Skeletal muscle tissue (tissue), 4 donors: ENCODE results near the gene PXMP2. TPM values are rescaled to one million over a fixed set of nuclear protein-coding genes. Genes with fewer than 3 reads are reported as not detected.
A peak's percentile ranks its signal among the peaks of the same experiment; 100 is the strongest.

ENCODE experiments used
- H3K27ac ChIP-seq: one replicate; pipeline ENCODE4 v1.7.0; 2013; ENCODE audit warnings: mild to moderate bottlenecking, low read depth, low read length, inconsistent platforms
- H3K27me3 ChIP-seq, 3 donors: one replicate each; pipeline ENCODE4 v1.7.0; 2013; ENCODE audit warnings: low read length in 3 of 3; ENCODE audit not compliant: control insufficient read depth in 3 of 3, insufficient read depth in 3 of 3
- H3K36me3 ChIP-seq, 3 donors: one replicate each; pipeline ENCODE4 v1.7.0; 2013; ENCODE audit warnings: low read length in 3 of 3; ENCODE audit not compliant: control insufficient read depth in 3 of 3, insufficient read depth in 3 of 3
- H3K4me1 ChIP-seq, 3 donors: one replicate each; pipeline ENCODE4 v1.7.0; 2013; ENCODE audit warnings: low read length in 3 of 3, mild to moderate bottlenecking in 3 of 3; ENCODE audit not compliant: control insufficient read depth in 3 of 3, insufficient read depth in 3 of 3
- H3K4me3 ChIP-seq, 3 donors: one replicate each; pipeline ENCODE4 v1.7.0; 2013; ENCODE audit warnings: low read length in 3 of 3
- H3K9ac ChIP-seq, 3 donors: one replicate each; pipeline ENCODE4 v1.7.0; 2013; ENCODE audit warnings: low read length in 3 of 3, mild to moderate bottlenecking in 3 of 3, moderate library complexity in 2 of 3, low read depth in 1 of 3
- H3K9me3 ChIP-seq, 3 donors: one replicate each; pipeline ENCODE4 v1.7.0; 2013; ENCODE audit warnings: low read length in 3 of 3; ENCODE audit not compliant: control insufficient read depth in 3 of 3
- total RNA-seq: library from RNA; depleted of rRNA; stranded (reverse); fragments of >200 nt; gene quantifications from one replicate; pipeline ENCODE4 v1.2.3, GENCODE V29; 2014
- donor health status: Osteomylitis.

Gene PXMP2
- total RNA-seq, 1 donor from 2014 or later, result 22.4 TPM

GRCh38 chr12:132711080-132711843 is 23.9 kb downstream of the PXMP2 start:
- H3K4me1 ChIP-seq, result peaks cover 10 to 15% (median 11%) of the 10 kb centered on the region in 3 donors
- no peaks in the 10 kb centered on the region for H3K9me3 ChIP-seq
- H3K36me3 ChIP-seq, result peaks cover 7 to 10% (median 9%) of the 10 kb centered on the region in 3 donors
- H3K27me3 ChIP-seq, result no peaks in the 10 kb centered on the region
- peak overlapping the region; percentile 74 to 91 (median 89) for H3K4me3 ChIP-seq
- H3K9ac ChIP-seq, result peak overlapping the region; percentile 74 to 91 (median 83)
- no peak overlapping the region for H3K27ac ChIP-seq

- peaks cover 10 to 15% (median 11%) of the 10 kb centered on the region in 3 donors for H3K4me1 ChIP-seq
- no peak overlapping the region for H3K4me3 ChIP-seq
- no peak overlapping the region for H3K27ac ChIP-seq
- no peaks in the 10 kb centered on the region for H3K27me3 ChIP-seq
- H3K9me3 ChIP-seq, result no peaks in the 10 kb centered on the region
- peaks cover 16 to 22% (median 21%) of the 10 kb centered on the region in 3 donors for H3K36me3 ChIP-seq
- no peak overlapping the region for H3K9ac ChIP-seq
Observed at GRCh38 chr12:132713123-132713522, 25.7 kb downstream of the PXMP2 start.

- Histone ChIP-seq H3K9ac (no peak overlapping the region), H3K9me3 (no peaks in the 10 kb centered on the region), H3K27me3 (no peaks in the 10 kb centered on the region), H3K36me3 (peaks cover 35 to 37% (median 37%) of the 10 kb centered on the region in 3 donors), H3K27ac (no peak overlapping the region), H3K4me3 (no peak overlapping the region), H3K4me1 (peaks cover 5 to 10% (median 7%) of the 10 kb centered on the region in 3 donors)
Observed at GRCh38 chr12:132715874-132716273, 28.5 kb downstream of the PXMP2 start.

- Histone ChIP-seq H3K4me3 (no peak overlapping the region), H3K36me3 (peaks cover 40 to 41% (median 41%) of the 10 kb centered on the region in 3 donors), H3K27ac (no peak overlapping the region), H3K4me1 (peaks cover 4 to 6% (median 5%) of the 10 kb centered on the region in 3 donors), H3K9me3 (no peaks in the 10 kb centered on the region), H3K9ac (no peak overlapping the region), H3K27me3 (no peaks in the 10 kb centered on the region)
Observed at GRCh38 chr12:132716356-132716755, 29.0 kb downstream of the PXMP2 start.

- no peak overlapping the region for H3K4me3 ChIP-seq
- H3K27ac ChIP-seq, result no peak overlapping the region
- no peak overlapping the region for H3K9ac ChIP-seq
- peaks cover 40 to 45% (median 43%) of the 10 kb centered on the region in 3 donors for H3K36me3 ChIP-seq
- H3K27me3 ChIP-seq, result no peaks in the 10 kb centered on the region
- H3K9me3 ChIP-seq, result no peaks in the 10 kb centered on the region
- H3K4me1 ChIP-seq, result no peaks in the 10 kb centered on the region
Observed at GRCh38 chr12:132717011-132717410, 29.6 kb downstream of the PXMP2 start.

GRCh38 chr12:132717531-132718387 is 30.4 kb downstream of the PXMP2 start:
- Histone ChIP-seq H3K36me3 (peaks cover 40 to 45% (median 43%) of the 10 kb centered on the region in 3 donors), H3K9ac (no peak overlapping the region), H3K9me3 (no peaks in the 10 kb centered on the region), H3K27me3 (no peaks in the 10 kb centered on the region), H3K27ac (no peak overlapping the region), H3K4me1 (no peaks in the 10 kb centered on the region), H3K4me3 (no peak overlapping the region)

GRCh38 chr12:132718644-132719043 is 31.3 kb downstream of the PXMP2 start:
- peaks cover 48 to 51% (median 49%) of the 10 kb centered on the region in 3 donors for H3K36me3 ChIP-seq
- no peaks in the 10 kb centered on the region for H3K27me3 ChIP-seq
- no peak overlapping the region for H3K4me3 ChIP-seq
- no peak overlapping the region for H3K9ac ChIP-seq
- H3K27ac ChIP-seq, result no peak overlapping the region
- no peaks in the 10 kb centered on the region for H3K4me1 ChIP-seq
- no peaks in the 10 kb centered on the region for H3K9me3 ChIP-seq

GRCh38 chr12:132719141-132719953 is 32.0 kb downstream of the PXMP2 start:
- Histone ChIP-seq H3K36me3 (peaks cover 51 to 55% (median 55%) of the 10 kb centered on the region in 3 donors), H3K4me3 (no peak overlapping the region), H3K9ac (no peak overlapping the region)

GRCh38 chr12:132719954-132720324 is 32.6 kb downstream of the PXMP2 start:
- Histone ChIP-seq H3K9ac (no peak overlapping the region), H3K9me3 (no peaks in the 10 kb centered on the region), H3K27me3 (no peaks in the 10 kb centered on the region), H3K27ac (no peak overlapping the region), H3K36me3 (peaks cover 53 to 55% (median 54%) of the 10 kb centered on the region in 3 donors), H3K4me3 (no peak overlapping the region), H3K4me1 (no peaks in the 10 kb centered on the region)

More at GRCh38 chr12:132719141-132719953, 32.0 kb downstream of the PXMP2 start:
- Histone ChIP-seq H3K4me1 (no peaks in the 10 kb centered on the region), H3K27ac (no peak overlapping the region), H3K27me3 (no peaks in the 10 kb centered on the region), H3K9me3 (no peaks in the 10 kb centered on the region)
